Fibroblast of lung (primary cell): Measurements from ENCODE around the gene YIF1A. TPM values are rescaled to one million over a fixed set of nuclear protein-coding genes. Genes with fewer than 3 reads are reported as not detected.

Experiments
- DNase-seq, 2 donors: peaks; one replicate each; pipeline versions ENCODE4 v3.0.0 to v3.0.0-alpha.2; 2010; ENCODE audit warnings: low read depth in 2 of 2
- H2AFZ ChIP-seq: 2 replicates; pipeline ENCODE4 v1.5.1; 2012; ENCODE audit warnings: low read length, control low read depth, inconsistent platforms
- H3K27ac ChIP-seq: 2 replicates; pipeline ENCODE4 v1.5.1; 2011; ENCODE audit warnings: low read length, control low read depth; ENCODE audit not compliant: insufficient read depth
- H3K27me3 ChIP-seq: 2 replicates; pipeline ENCODE4 v1.5.1; 2011; ENCODE audit warnings: mild to moderate bottlenecking, low read length; ENCODE audit not compliant: control insufficient read depth, insufficient read depth
- H3K36me3 ChIP-seq: 2 replicates; pipeline ENCODE4 v1.5.1; 2011; ENCODE audit warnings: low read length; ENCODE audit not compliant: control insufficient read depth, insufficient read depth
- H3K4me1 ChIP-seq: 2 replicates; pipeline ENCODE4 v1.5.1; 2011; ENCODE audit warnings: low read length; ENCODE audit not compliant: control insufficient read depth, insufficient read depth; ENCODE audit errors: extremely low read depth
- H3K4me2 ChIP-seq: 2 replicates; pipeline ENCODE4 v1.5.1; 2011; ENCODE audit warnings: low read length, control low read depth; ENCODE audit not compliant: insufficient read depth; ENCODE audit errors: extremely low read depth
- H3K4me3 ChIP-seq, 4 experiments: fragments of 200-600 bp in 1 of 4; sonication (generic) in 1 of 4; replicated peaks in 1 of 4; 2 replicates each; pipeline ENCODE4 v1.5.1; 2011 to 2016; ENCODE audit warnings: low read length in 4 of 4, low read depth in 3 of 4, mild to moderate bottlenecking in 3 of 4, control low read depth in 2 of 4, inconsistent platforms in 1 of 4, mixed read lengths in 1 of 4; ENCODE audit not compliant: insufficient read depth in 1 of 4; ENCODE audit errors: control extremely low read depth in 1 of 4
- H3K79me2 ChIP-seq: 2 replicates; pipeline ENCODE4 v1.5.1; 2012; ENCODE audit warnings: mild to moderate bottlenecking, low read length, inconsistent platforms; ENCODE audit not compliant: control insufficient read depth, insufficient read depth
- H3K9ac ChIP-seq: 2 replicates; pipeline ENCODE4 v1.5.1; 2011; ENCODE audit warnings: mild to moderate bottlenecking, low read length, control low read depth; ENCODE audit not compliant: insufficient read depth
- H3K9me3 ChIP-seq: 2 replicates; pipeline ENCODE4 v1.5.1; 2012; ENCODE audit warnings: low read depth, low read length; ENCODE audit not compliant: control insufficient read depth, insufficient read depth
- H4K20me1 ChIP-seq: 2 replicates; pipeline ENCODE4 v1.5.1; 2011; ENCODE audit warnings: low read length; ENCODE audit not compliant: control insufficient read depth, insufficient read depth; ENCODE audit errors: extremely low read depth
- EZH2 ChIP-seq: IDR thresholded peaks from 2 replicates; pipeline ENCODE4 v1.5.1; 2012; ENCODE audit warnings: low read length, control low read depth, mild to moderate bottlenecking; ENCODE audit errors: missing control alignments
- polyA plus RNA-seq, 2 donors: library from polyadenylated mRNA; depleted of rRNA in 1 of 2; stranded (reverse) in 1 of 2; unstranded in 1 of 2; fragments of >200 nt; gene quantifications; 2 replicates each; pipeline ENCODE4 v1.2.1, GENCODE V29; 2011 to 2012; ENCODE audit warnings: missing spikeins in 1 of 2
- total RNA-seq: library from RNA; depleted of rRNA; stranded (reverse); fragments of >200 nt; gene quantifications from 2 replicates; pipeline ENCODE4 v1.2.1, GENCODE V29; 2014
- TF ChIP-seq, protein P1 (sequence below), 2 donors: IDR thresholded peaks in 1 of 2; conservative IDR thresholded peaks in 1 of 2; 1 replicate in 1 of 2; 2 replicates in 1 of 2; pipeline ENCODE4 v1.5.1; 2011 to 2012; ENCODE audit warnings: low read length in 2 of 2, control low read depth in 1 of 2, inconsistent platforms in 1 of 2, low read depth in 1 of 2, mild to moderate bottlenecking in 1 of 2

The YIF1A gene
- total and polyA plus RNA-seq, 2 donors (not counting 1 experiment from before 2014, with no cell fraction given) = 160 to 167 TPM

DNA sequence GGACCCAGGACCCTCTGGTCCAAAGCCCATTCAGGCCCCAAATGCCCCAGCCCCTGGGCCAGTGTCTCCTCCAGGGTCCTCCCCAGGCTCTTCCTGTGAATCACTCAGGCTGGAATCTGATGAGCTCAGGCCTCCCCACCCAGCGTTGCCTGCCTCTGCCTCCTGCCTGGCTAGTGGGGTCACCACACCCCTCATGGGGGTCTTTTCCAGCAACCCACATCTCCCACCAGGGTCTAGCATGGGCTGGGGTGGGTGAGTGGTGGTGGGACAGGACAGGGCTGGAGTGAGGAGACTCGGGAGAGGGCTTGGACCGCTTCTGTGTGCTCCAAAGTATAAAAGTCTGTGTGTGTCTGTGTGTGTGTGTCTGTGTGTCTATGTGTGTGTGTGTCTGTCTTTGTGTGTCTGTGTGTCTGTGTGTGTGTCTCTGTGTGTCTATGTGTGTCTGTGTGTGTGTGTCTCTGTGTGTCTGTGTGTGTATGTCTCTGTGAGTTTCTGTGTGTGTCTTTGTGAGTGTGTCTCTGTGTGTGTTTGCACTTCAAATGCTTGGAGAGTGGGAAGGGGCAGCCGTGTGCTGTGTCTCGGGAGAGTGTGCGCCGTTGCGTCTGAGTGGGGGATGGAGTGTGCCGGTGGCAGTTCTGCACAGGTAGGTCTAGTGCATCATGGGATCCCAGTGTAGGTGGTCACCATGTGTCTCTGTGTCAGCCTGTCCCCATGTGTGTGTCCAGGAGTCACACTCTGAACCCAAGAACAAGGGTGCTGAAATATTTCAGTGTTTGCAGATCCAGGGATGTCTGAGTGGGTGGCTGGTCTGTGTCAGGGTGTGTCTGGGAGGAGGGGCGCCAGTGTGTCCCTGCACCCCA, 38.5 kb upstream of the YIF1A start:
- H3K79me2 ChIP-seq = peaks cover under 1% of the 10 kb centered on the region
- peak overlapping the region; percentile 50 for H3K9ac ChIP-seq
- TF ChIP-seq EZH2 = no peak
- TF ChIP-seq, protein P1, sequence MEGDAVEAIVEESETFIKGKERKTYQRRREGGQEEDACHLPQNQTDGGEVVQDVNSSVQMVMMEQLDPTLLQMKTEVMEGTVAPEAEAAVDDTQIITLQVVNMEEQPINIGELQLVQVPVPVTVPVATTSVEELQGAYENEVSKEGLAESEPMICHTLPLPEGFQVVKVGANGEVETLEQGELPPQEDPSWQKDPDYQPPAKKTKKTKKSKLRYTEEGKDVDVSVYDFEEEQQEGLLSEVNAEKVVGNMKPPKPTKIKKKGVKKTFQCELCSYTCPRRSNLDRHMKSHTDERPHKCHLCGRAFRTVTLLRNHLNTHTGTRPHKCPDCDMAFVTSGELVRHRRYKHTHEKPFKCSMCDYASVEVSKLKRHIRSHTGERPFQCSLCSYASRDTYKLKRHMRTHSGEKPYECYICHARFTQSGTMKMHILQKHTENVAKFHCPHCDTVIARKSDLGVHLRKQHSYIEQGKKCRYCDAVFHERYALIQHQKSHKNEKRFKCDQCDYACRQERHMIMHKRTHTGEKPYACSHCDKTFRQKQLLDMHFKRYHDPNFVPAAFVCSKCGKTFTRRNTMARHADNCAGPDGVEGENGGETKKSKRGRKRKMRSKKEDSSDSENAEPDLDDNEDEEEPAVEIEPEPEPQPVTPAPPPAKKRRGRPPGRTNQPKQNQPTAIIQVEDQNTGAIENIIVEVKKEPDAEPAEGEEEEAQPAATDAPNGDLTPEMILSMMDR (conservative IDR thresholded peaks at IDR 0.05 in 1 of 2, IDR thresholded peaks at IDR 0.05 in 1 of 2; ENCODE audit: low read depth in 1 of 2, low read length in 2 of 2) = peak in 1 of 2 donors; percentile 9
- DNase-seq = peak; percentile 65 to 67
- no peak overlapping the region for H2AFZ ChIP-seq
- peak overlapping the region; percentile 89 for H3K27ac ChIP-seq
- H3K4me1 ChIP-seq = peaks cover 47% of the 10 kb centered on the region
- H3K4me3 ChIP-seq = no peak overlapping the region
- no peaks in the 10 kb centered on the region for H4K20me1 ChIP-seq
- H3K4me2 ChIP-seq = peak overlapping the region; percentile 1
- H3K27me3 ChIP-seq = no peaks in the 10 kb centered on the region
- peaks cover 15% of the 10 kb centered on the region for H3K36me3 ChIP-seq
- H3K9me3 ChIP-seq = no peaks in the 10 kb centered on the region

DNA sequence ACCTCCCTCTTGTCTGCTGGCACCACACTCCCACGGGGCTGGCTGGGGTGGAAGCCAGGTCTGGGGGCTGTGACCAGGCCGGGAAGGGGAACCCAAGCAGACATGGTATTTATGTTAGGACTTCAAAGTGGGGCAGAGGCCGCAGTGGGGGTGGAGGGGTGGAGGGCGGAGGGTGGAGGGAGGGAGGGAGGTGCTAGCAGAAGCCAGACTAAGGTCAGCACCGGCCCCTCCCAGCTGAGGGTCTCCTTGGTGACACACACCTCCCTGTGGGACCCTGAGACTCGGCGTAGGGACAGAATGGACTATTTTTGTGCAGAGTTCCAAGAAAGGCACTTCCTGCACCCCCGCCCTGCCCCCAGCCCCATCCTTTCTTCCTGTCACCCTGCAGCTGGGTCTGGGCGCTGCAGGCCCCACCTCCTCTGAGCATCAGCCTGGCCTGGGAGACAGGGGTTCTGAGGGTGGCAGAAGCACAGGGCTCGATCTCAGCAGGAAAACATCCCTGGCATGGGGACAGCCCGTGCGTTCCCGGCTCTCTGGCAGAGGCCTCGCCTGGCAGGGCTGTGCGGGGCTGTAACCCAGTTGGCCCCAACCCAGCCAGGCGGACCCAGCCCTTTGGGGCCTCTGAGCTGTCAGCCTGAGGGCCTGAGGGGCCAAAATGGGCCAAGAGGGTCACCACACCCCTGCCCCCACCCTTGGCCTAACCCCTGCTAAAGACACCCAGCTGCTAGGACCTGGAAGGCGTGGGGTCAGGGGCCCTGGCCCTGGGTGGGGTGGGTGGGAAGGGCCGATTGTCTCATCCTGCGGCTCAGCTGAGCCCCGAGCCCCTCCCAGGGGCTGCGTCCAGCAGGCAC, 37.5 kb upstream of the YIF1A start:
- no peak overlapping the region for H2AFZ ChIP-seq

More for the DNA sequence above, 37.5 kb upstream of the YIF1A start:
- no peak for TF ChIP-seq EZH2
- TF ChIP-seq, protein P1 (conservative IDR thresholded peaks at IDR 0.05 in 1 of 2, IDR thresholded peaks at IDR 0.05 in 1 of 2; ENCODE audit: low read depth in 1 of 2, low read length in 2 of 2) = no peak
- H3K4me1 ChIP-seq = peaks cover 48% of the 10 kb centered on the region
- no peak overlapping the region for H3K4me2 ChIP-seq
- no peaks in the 10 kb centered on the region for H4K20me1 ChIP-seq
- H3K27me3 ChIP-seq = no peaks in the 10 kb centered on the region
- H3K36me3 ChIP-seq = peaks cover 6% of the 10 kb centered on the region
- peak; percentile 33 to 78 for DNase-seq
- no peaks in the 10 kb centered on the region for H3K79me2 ChIP-seq
- peak overlapping the region; percentile 89 for H3K27ac ChIP-seq
- H3K4me3 ChIP-seq = no peak overlapping the region
- H3K9me3 ChIP-seq = no peaks in the 10 kb centered on the region
- peak overlapping the region; percentile 50 for H3K9ac ChIP-seq
